HEK293T (cell line): ENCODE results near the gene AGBL1.

Experiments used
- BHLHE40 ChIP-seq: fragments of 450-650 bp; IDR thresholded peaks from 2 replicates; pipeline ENCODE4 v1.6.1; 2016; ENCODE audit warnings: mild to moderate bottlenecking, moderate library complexity, borderline replicate concordance
- CTBP1 ChIP-seq: fragments of 450-650 bp; IDR thresholded peaks from 2 replicates; pipeline ENCODE4 v1.6.1; 2016; ENCODE audit warnings: borderline replicate concordance
- FOXA1 ChIP-seq: fragments of 450-650 bp; IDR thresholded peaks from 2 replicates; pipeline ENCODE4 v1.6.1; 2016; ENCODE audit warnings: mild to moderate bottlenecking
- L3MBTL2 ChIP-seq: fragments of 450-650 bp; conservative IDR thresholded peaks from 2 replicates; pipeline ENCODE4 v1.6.1; 2016; ENCODE audit warnings: mild to moderate bottlenecking
- LEF1 ChIP-seq: fragments of 450-650 bp; IDR thresholded peaks from 2 replicates; pipeline ENCODE4 v1.6.1; 2017; ENCODE audit warnings: mild to moderate bottlenecking, borderline replicate concordance
- SP1 ChIP-seq: fragments of 450-650 bp; IDR thresholded peaks from 2 replicates; pipeline ENCODE4 v1.6.1; 2017
- TARDBP ChIP-seq: fragments of 450-650 bp; IDR thresholded peaks from 2 replicates; pipeline ENCODE4 v1.6.1; 2016
- ZNF384 ChIP-seq: fragments of 450-650 bp; IDR thresholded peaks from 2 replicates; pipeline ENCODE4 v1.6.1; 2016

GRCh38 chr15:86875067-86875466 lies 795.4 kb downstream of the AGBL1 start:
- no peak for TF ChIP-seq L3MBTL2
- TF ChIP-seq SP1, result no peak
- no peak for TF ChIP-seq LEF1
- no peak for TF ChIP-seq FOXA1
- no peak for TF ChIP-seq CTBP1
- no peak for TF ChIP-seq TARDBP
- no peak for TF ChIP-seq BHLHE40
- no peak for TF ChIP-seq ZNF384
